ENCODE measurements around the gene MLLT1. TPM values are rescaled to one million over a fixed set of nuclear protein-coding genes. Genes with fewer than 3 reads are reported as not detected.
"Not testable (repeated sequence)": the region's sequence is repeated elsewhere in the genome, so short reads cannot be mapped to it uniquely, and the experiment has no call there.

Gene MLLT1, protein sequence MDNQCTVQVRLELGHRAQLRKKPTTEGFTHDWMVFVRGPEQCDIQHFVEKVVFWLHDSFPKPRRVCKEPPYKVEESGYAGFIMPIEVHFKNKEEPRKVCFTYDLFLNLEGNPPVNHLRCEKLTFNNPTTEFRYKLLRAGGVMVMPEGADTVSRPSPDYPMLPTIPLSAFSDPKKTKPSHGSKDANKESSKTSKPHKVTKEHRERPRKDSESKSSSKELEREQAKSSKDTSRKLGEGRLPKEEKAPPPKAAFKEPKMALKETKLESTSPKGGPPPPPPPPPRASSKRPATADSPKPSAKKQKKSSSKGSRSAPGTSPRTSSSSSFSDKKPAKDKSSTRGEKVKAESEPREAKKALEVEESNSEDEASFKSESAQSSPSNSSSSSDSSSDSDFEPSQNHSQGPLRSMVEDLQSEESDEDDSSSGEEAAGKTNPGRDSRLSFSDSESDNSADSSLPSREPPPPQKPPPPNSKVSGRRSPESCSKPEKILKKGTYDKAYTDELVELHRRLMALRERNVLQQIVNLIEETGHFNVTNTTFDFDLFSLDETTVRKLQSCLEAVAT
- total RNA-seq: 21.8 TPM

DNA sequence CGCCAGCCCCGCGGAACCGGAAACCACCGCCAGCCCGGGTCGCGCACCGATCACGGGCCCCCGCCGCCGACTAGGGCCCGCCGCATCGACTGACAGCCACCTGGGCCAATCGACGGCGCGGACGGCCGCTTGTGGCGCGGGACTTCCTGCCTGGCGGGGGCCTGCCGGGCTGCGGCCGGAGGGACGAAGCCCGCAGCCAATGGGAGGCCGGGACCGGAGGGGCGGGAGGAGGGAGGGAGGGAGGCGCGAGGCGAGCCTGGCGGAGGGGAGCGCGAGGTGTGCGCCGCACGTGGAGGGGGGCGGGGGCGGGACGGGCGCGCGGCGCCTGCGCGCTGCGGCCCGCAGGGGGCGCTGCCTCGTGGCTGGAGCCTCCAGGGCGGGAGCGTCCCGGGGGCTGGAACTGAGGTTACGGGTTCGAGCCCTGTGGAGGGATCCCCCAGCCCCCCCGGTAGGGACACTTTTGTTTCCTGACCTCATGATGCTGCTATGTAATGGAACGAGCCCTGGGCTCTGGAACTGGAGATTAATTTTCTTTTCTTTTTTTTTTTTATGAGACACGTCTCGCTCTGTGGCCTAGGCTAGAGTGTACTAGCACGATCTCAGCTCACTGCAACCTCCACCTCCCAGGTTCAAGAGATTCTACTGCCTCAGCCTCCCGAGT is at the start of gene MLLT1:
MLLT1 (minus strand) TSS at position 45 of the 661 bp plus-strand sequence. CDS start 191 bp downstream, outside the sequence.
- peak; percentile 95 for ATAC-seq
- peak; percentile 99 for DNase-seq (ENCODE audit: low spot score)

DNA sequence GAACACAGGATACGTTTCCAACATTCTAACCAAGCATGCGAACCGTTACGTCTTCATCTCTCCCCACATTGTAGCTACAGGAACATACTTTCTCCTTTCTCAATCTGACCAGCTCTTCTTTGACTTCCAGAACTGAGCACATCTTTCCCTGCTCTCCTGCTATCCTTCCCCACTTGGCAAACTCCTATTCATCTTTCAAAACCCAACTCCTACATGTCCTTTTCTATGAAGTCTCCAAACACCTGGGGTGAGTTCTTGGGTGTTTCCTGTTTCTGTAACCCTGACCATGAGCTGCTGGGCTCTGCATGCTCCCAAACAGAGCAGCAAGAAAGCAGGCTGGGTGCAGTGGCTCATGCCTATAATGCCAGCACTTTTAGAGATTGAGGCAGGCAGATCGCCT is 47.0 kb upstream of the MLLT1 start:
- DNase-seq (ENCODE audit: low spot score): no peak
- ATAC-seq: no peak

DNA sequence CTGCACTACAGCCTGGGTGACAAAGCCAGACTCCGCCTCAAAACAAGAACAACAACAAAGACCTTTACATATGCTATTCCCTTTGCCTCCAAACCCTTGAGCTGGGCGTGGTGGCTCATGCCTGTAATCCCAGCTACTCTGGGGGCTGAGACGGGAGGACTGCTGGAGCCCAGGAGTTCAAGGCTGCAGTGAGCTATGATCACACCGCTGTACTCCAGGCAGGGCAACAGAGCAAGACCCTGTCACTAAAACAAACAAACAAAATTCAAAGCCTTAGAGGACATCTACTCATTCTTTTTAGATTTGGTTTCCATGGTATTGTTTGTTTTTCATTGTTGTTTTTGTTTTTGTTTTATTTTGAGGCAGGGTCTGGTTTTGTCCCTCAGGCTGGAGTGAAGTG is 45.8 kb upstream of the MLLT1 start:
- DNase-seq (ENCODE audit: low spot score): no peak
- ATAC-seq: no peak

DNA sequence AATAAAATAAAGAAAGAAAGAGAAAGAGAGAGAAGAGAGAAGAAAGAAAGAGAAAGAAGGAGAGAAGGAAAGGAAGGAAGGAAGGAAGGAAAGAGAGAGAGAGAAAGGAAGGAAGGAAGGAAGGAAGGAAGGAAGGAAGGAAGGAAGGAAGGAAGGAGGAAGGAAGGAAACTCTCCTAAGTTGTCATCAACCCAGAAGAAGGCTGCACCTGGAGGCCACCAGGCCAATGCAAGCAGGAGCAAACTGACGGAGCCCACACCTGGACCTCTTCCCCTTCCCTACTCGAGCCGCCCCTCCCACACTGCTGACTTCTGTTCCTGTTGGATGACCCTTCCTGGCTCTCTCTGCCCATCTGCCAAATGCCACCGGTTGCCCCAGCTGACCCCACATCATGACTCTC is 45.0 kb upstream of the MLLT1 start:
- DNase-seq (ENCODE audit: low spot score) (no peak), ATAC-seq (no peak)

DNA sequence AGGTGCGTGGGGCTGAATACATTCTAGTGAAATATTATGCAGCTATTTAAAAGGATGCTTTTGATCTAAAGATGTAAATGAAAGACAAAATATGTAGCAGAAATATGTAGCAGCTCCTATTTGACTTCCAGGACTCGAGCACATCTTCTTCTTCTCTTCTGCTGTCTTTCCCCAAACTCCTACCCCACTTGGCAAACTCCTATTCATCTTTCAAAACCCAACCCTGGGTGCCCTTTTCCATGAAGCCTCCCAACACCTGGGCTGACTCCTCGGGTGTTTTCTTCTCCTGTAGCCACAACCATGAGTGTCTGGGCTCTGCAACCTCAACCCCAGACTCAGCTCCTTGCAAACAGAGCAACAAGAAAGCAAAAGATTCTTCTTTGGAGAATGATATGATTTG is 42.5 kb upstream of the MLLT1 start:
- DNase-seq (ENCODE audit: low spot score) (no peak), ATAC-seq (no peak)

DNA sequence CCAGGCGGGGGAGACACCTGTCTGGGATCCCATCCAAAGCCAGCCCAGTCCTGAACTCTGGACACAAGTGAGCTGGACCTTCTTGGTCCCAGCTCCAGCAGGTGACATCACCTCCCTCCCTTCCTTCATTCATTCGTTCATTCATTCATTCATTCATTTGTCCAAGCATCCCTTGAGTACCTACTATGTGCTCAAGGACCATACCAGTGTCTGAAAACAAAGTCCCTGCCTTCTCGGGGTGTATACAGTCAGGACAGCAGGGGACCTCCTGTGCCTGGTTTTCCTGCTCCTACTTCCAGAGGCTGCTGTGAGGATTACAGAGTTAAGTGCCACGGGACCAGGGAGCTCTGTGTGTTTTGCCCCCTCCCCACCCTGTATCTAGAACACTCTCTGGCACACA is 39.6 kb upstream of the MLLT1 start:
- ATAC-seq (no peak), DNase-seq (ENCODE audit: low spot score) (no peak)

DNA sequence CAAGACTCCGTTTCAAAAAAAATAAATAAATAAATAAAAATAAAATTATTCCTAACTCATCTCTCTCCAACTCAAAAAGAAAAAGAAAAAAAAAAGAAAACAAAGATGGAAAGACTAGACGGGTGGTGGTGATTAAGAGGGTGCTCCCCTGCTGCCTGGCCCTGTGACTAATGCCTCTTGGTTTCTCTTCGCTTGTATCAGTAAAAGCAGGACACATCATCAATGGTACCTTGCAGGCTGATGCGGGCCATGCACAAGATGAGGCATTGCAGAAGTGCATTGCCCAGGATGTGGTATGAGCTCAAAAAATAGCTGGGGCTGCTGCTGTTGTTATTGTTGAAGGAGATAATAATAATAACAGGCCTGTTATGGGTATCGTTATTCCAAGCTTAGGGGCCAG is 39.0 kb upstream of the MLLT1 start:
- ATAC-seq (no peak), DNase-seq (ENCODE audit: low spot score) (no peak)

DNA sequence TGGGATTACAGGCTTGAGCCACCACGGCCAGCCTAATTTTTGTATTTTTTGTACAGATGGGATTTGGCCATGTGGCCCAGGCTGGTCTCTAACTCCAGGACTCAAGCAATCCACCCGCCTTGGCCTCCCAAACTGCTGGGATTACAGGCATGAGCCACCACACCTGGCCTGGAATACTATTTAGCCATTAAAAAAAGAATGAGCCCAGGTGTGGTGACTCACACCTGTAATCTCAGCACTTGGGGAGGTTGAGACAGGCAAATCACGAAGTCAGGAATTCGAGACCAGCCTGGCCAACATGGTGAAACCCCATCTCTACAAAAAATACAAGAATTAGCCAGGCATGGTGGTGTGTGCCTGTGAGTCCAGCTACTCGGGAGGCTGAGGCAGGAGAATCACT is 35.9 kb upstream of the MLLT1 start:
- not testable (repeated sequence) for DNase-seq (ENCODE audit: low spot score); ATAC-seq

DNA sequence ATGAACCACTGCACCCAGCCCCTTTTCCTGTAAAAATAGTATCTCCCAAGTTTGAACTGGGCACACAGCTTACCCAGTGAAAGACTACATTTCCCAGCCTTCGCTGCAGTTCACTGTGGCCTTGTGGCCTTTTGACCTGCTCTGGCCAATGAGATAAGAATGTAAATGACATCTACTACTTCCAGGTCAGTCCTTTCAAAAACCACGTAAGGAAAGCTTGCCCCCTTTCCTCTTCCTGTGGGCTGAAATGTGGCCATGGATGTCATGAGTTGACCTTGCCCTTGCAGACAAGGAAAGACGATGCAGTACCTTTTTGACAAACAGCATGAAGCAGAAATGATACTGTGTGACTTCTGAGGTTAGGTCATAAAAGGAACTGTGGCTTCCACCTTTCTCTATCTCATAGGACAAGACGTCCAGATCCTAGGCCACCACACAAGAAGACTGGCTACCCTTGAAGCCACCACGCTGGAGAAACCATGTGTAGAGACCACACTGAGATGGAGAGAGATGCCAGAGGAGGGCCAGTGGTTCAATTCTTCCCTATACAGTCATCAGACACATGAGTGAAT is 33.7 kb upstream of the MLLT1 start:
- DNase-seq (ENCODE audit: low spot score) (no peak), ATAC-seq (no peak)

DNA sequence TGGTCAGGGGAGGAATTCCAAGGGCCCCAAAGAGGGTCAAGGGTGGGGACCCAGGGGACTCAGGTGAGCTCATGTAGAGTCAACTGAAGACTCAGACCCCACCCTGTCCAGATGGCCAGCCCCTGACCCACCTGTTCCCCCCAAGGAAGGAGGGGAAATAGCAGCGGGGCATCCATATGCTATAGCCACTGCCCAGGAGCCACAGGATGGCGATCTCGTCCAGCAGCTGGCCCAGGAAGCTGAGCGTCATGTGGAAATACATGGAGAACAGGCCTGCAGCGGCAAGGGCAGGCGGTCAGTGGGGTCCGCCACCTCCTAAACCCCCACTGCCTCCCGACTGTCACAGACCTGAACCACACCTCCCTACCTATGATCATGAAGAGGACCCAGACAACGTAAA is 32.2 kb upstream of the MLLT1 start:
- ATAC-seq (no peak), DNase-seq (ENCODE audit: low spot score) (no peak)

DNA sequence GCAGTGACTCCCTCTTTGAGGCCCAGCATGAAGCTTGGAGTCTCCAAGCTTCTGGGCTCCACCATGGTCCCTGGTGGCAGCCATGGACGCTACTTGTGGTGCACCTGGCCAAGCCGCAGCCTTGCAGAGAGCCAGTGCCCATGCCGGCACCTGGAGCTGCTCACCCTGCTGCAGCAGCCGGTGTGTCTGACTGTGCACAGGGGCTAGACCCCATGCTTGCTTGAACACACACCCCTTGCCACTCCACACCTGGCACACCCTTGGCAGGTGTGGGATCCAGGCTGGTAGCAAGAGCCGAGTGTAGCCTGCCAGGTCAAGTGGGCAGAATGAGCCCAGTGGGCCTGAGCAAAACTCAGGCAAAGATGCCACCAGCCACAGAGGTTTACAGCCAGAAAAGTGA is 18.6 kb upstream of the MLLT1 start:
- DNase-seq (ENCODE audit: low spot score): no peak
- no peak for ATAC-seq

DNA sequence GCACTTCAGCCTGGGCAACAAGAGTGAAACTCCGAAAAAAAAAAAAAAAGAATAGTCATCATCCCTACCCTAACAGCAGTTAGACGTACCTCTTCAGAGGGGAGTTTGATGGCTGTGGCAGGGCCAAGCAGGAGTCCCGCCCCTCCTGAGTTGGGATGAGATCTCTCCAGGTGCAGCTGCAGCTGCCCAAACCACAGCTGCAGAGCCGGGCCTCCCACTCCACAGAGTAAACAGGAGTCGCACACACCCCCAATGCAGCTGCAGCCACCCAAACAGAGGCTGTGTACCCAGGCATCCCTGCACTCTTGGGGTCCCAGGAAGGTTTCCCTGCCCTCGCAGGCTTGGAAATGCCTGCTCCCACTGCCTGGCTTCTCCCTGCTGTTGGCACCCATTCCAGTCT is 17.4 kb upstream of the MLLT1 start:
- ATAC-seq (no peak), DNase-seq (ENCODE audit: low spot score) (no peak)

DNA sequence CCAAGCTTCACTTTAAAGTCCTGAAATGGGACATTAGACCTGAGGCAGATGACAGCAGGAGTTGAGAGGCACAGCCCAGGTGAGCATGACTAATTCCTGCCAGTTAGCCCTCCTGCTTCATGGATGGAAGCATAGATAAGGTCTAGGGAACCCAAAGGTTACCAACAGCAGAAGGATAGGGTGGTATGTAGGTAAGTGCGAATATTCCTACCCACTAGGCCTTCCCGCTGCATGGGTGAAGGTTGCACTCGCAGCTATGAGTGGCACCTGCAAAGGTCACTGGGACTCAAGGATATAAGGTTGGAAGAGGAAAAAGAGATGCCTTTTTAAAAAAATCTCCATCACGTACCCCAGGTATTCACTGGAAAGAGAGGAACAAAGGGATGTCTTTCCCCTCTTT is 12.2 kb upstream of the MLLT1 start:
- DNase-seq (ENCODE audit: low spot score) (no peak), ATAC-seq (no peak)

DNA sequence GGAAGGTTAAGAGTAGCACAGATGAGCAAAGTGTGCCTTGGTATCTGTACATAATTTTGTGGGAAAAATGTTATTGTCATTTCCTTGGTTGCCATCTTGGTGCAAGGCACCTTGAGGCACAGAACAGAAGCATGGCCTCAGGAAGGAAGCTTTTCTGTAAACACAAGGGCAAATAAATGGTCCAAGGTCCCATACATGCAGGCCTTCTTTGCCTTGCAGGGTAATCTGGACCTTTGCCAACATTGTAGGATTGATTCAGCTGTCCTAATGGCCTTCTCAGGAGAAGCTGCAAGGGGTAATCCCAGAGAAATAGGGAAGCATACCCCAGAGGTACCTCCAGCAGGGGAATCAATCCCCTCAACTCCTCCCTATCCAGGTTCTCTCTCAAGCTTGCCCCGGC is 9.0 kb upstream of the MLLT1 start:
- DNase-seq (ENCODE audit: low spot score) (no peak), ATAC-seq (no peak)

DNA sequence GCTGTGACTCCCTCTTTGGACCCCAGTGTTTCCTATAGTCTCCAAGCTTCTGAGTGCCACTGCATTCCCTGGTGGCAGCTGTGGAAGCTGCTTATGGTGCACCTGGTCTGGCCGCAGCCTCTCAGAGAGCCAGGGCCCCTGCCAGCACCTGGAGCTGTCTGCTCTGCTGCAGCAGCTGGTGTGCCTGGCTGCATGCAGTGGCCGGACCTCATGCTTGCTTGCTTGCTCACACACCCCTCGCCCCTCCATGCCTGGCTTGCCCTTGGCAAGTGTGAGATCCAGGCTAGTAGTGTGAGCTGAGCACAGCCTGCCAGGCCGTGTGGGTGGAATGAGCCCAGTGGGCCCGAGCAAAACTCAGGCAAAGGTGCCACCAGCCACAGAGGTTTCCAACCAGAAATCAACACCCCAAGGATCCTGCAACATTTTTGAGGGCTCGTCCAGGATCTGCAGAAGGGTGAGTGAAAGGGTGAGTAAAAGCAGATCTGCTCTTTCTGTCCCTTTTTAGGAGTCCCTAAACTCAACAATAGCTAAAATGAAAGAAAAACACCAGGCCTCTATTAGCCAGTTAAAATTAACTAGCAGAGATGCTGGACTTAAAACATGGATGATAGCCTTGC is 7.6 kb upstream of the MLLT1 start:
- DNase-seq (ENCODE audit: low spot score): no peak

DNA sequence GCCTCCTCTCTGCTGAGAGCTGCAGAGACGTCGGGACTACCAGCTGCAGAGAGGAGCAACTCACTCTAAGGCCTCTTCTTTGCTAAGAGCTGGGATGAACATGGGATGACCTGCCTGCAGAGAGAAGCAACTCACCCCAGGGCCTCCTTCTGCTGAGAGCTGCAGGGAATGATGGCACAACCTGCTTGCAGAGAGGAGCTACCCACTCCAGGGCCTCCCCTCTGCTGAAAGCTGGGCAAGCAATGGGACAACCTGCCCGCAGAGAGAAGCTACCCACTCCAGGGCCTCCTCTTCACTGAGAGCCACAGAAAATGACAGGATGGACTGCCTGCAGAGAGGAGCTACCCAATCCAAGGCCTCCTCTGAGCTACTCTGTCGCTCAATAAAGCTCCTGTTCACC is 6.9 kb upstream of the MLLT1 start:
- no peak for DNase-seq (ENCODE audit: low spot score)
- ATAC-seq: no peak

More for the DNA sequence above, 7.6 kb upstream of the MLLT1 start:
- ATAC-seq: no peak

DNA sequence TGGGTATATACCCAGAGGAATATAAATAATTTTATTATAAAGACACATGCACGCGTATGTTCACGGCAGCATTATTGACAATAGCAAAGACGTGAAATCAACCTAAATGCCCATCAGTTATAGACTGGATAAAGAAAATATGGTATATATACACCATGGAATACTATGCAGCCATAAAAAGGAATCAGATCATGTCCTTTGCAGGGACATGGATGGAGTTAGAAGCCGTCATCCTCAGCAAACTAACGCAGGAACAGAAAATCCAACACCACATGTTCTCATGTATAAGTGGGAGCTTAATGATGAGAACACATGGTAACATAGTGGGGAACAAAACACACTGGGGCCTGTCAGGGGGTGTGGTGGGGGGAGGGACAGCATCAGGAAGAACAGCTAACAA is 2.6 kb upstream of the MLLT1 start:
- ATAC-seq; DNase-seq (ENCODE audit: low spot score): not testable (repeated sequence)

DNA sequence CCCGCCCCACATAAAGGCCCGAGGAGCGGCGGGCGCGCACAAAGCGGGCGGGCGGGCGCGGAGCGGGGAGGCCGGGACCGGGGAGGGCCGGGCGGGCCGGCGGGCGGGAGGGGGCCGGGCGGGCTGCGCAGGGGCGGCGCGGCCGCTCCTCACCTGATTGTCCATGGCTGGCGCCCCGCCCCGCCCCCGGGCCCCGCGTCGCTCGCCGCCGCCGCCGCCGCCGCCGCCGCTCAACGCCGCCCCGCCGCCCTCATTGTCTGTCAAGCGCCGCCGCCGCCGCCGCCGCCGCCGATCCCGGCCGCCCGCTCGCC is 200 bp downstream of the MLLT1 start:
- ATAC-seq (peak; percentile 1), DNase-seq (ENCODE audit: low spot score) (peak; percentile 49)

DNA sequence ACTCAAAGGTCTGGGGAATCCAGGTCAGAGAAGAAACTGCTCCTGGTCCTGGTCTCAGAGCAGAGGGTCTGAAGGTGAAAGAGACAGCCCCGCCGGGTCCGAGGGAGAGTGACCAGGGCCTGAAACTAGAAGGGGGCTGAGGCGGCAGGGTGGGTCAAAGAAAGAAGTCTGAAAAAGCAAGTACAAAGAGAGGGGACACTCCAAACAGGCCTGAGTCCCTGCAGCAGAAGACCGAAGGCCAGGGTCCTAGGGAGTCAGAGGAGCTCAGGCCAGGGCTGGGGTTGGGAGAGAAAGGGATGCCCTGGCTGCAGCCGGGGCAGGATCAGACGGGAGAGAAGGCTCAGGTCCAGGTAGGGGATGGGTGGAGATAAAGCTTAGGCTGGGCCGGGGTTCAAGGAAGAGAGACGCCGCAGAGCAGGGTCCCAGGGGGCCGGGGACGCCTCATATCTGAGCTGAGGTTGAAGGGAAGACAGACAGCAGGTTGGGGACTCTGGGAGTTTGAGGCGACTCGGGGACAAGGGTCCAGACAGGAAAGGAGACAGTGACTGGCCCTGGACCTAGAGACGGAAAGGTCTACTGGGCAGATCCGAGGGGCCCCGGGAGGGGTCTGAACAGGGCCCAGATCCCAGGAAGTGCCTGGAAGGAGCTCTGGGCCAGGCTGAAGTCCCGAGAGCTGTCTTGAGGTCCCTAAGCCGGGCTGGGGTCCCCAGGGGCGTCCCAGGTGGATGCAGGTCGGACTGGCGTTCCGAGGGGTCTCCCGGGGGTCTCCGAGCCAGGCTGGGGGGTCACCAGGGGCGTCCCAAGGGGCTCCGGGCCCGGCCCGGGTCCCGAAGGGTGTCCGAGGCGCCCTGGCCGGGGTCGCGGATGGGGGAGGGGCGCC is 795 bp downstream of the MLLT1 start:
- peak; percentile 7 for ATAC-seq

DNA sequence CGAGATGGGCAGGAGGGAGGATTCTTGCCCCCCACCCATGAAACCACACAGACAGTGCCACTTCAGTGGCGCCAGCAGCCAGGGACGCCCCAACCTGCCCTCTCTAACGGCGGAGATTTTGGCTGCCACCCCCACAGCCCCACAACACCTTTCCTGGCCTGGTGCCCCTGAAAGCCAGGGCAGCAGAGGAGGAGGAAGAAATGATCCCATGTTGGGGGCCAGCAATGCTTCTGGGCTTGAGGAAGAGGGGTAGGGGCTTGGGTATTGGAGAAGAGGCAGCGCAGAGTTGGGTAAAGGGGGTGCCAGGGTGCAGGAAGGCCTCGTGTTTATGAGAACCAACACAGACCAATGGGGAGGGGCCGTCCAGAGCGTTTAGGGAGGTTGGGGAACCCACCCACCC is 1.7 kb downstream of the MLLT1 start:
- DNase-seq (ENCODE audit: low spot score) (no peak), ATAC-seq (no peak)

More for the DNA sequence above, 795 bp downstream of the MLLT1 start:
- DNase-seq (ENCODE audit: low spot score): peak; percentile 57

DNA sequence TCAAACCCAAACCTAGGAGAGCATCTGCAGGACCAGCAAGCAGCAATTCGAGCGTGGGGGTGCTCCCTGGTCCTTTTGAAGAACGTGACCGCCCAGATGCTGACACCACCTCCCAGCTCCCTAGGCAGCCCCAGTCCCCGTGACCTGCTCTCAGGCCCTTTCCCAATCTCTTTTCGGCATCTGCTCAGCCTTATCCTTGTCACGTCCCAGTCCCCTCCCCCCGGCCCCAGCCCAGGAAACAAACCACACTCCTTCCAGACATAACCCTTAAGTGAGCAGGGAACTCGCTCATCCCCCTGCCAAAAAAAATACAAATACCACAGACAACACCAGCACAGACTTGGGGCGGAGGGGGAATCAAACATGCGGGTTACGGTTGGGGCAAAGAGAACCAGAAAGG is 3.3 kb downstream of the MLLT1 start:
- DNase-seq (ENCODE audit: low spot score): no peak
- no peak for ATAC-seq

Data from left lobe of liver (tissue), 2 donors.